Breast epithelium (tissue), 3 donors: ENCODE results near the gene UBE2E1.

Experiments used
- CTCF ChIP-seq, 3 donors: fragments of 450-650 bp; IDR thresholded peaks; one replicate each; pipeline ENCODE4 v1.5.1; 2016 to 2017; ENCODE audit warnings: antibody characterized with exemption in 3 of 3, mild to moderate bottlenecking in 3 of 3, moderate library complexity in 3 of 3
- POLR2A ChIP-seq: fragments of 450-650 bp; IDR thresholded peaks from one replicate; pipeline ENCODE4 v1.6.1; 2016; ENCODE audit warnings: antibody characterized with exemption, mild to moderate bottlenecking, moderate library complexity

- TF ChIP-seq CTCF (IDR thresholded peaks at IDR 0.05), result no peak
- no peak for TF ChIP-seq POLR2A
These were observed 83.6 kb downstream of the UBE2E1 start for GRCh38 chr3:23889386-23889785.
